ENCODE data around the gene KLHL21.

DNA sequence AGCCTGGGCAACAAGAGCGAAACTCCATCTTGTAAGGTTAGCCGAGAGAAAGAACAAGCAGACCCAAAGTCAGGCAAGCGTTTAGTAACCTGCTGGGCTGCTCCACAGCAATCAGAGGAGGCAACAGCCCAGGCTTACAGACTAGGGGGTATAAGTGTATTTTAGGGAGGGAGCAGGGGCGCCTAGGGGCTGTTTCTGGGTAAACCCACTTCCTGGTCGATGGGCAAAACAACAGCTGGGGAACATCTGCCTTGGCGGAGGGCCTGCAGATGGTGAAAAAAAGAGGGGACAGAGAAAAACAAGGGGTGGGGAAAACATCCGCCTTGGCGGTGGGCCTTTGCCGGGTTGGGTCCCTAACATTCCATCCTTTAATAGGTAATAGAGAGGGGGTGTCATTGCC is 42.4 kb downstream of the KLHL21 start:
- TF ChIP-seq POLR2AphosphoS5 (IDR thresholded peaks at IDR 0.05; ENCODE audit: low read depth, low read length): no peak
- no peak for TF ChIP-seq POLR2A (IDR thresholded peaks at IDR 0.05; ENCODE audit: low read depth, low read length)
- no peak for TF ChIP-seq TAF1 (IDR thresholded peaks at IDR 0.05; ENCODE audit: borderline replicate concordance, low read depth, low read length)
